ENCODE results near the gene STIM2. TPM values are rescaled to one million over a fixed set of nuclear protein-coding genes. Genes with fewer than 3 reads are reported as not detected.

STIM2 gene
- total RNA-seq, 1 donor from 2014 or later = 14.0 TPM

DNA sequence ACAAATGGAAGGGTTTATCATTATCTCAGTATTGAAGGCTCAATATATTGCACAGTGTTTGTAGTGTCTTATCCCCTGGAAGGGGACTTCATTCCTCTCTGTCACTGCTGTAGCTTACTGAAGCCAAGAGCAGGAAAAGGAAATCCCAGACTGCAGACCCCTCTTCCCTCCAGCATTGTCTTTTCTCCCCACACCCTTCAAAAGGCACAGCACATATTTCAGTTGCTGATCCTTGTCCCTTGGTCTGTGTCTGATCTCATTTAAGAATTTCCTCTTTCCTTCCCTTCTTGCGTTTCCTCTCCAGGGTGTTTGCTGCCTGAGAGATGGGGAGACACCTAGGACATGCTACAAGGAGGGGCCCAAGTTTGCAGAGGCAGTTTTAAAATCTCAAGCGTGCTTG lies 40.1 kb downstream of the STIM2 start:
- DNase-seq (ENCODE audit: low spot score) = no peak

DNA sequence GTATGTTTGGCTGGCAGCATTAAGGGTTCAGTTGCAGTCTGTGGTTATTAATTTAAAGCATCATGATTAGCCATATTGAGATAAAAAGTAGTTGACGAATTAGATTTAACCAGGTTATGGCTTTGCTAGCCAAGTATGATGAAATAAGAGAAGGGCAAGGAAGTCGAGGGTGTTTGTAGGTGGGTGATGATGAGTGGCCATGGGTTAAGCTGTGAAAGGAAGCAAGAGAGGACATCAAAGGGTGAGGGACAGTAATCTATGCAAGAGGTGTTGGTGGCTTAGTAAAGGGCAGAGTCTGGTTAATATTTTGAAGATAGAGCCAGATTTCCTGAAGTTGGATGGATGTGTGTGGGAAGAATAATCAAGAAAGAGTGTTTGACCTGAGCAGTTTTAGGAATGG lies 44.5 kb downstream of the STIM2 start:
- DNase-seq (ENCODE audit: low spot score) = no peak

DNA sequence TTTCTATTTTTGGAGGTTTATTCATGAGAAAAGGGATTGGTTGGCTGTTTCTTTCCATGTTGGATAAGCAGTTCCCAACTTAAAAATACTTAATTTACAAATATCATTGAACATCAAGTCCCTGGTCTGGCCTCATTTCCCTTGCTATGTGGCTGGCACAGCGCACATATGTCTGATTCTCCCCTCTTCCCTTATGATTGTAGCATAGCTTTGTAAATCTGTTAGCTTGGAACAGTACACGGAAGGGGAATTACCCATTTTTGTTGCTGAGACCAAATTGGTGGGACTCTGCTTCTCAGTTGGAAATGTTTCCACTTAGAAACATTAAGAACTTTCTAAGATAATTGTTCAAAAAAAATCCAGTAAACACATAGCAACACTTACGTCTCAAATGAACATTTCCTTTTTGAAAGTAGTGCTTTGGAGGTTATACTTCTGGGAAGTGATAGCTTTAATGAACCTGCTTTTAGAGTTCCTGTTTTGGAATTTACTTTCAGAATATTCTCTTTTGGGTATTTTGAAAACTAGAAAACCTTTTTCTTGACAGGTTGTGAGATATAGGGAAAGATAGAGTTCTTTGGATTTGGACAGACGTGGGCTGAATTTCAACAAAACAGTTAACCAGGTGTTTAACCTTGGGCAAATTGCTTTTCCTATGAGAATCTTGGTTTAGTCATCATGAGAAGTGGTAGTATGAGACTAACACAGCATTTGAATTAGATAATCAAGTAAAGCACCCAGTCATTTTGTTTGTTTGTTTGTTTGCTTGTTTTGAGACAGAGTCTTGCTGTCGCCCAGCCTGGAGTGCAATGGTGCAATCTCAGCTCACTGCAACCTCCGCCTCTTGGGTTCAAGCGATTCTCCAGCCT lies 47.3 kb downstream of the STIM2 start:
- DNase-seq (ENCODE audit: low spot score) = no peak

DNA sequence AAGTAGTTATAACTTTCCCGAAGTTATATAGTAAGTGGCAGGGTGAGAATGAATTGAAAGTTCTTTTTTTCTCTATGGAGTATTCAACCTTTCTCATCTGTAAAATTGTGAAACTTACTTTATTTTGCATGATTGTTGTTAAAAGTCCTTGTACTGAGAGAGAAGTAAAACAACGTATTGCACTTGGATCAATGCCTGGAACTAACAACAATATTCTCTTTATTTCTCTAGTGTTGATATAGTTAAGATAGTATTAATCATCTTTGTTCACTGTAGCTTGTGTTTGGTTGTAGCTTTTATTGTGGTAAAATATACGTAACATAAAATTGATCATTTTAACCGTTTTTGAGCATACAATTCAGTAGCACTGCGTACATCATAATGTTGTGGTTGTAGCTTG lies 48.7 kb downstream of the STIM2 start:
- DNase-seq (ENCODE audit: low spot score) = no peak

DNA sequence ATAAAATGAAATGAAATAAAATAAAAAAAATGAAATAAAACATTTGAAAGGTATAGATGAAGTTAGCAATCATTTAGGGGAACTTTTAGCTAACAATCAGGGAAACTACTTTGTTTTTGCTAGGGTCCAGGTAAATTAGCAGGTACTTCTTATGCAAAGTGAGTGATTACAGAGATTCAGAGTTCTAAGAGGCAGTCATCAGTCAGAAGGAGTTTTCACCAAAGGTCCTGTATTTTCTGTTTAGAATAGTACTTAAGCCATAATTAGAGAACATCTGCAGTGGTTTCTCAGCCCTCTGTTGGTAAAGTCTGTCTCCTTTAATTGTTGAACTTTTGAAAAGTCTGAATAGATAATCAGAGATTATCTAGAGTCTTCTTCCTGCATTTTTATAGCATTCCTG lies 50.6 kb downstream of the STIM2 start:
- no peak for DNase-seq (ENCODE audit: low spot score)

DNA sequence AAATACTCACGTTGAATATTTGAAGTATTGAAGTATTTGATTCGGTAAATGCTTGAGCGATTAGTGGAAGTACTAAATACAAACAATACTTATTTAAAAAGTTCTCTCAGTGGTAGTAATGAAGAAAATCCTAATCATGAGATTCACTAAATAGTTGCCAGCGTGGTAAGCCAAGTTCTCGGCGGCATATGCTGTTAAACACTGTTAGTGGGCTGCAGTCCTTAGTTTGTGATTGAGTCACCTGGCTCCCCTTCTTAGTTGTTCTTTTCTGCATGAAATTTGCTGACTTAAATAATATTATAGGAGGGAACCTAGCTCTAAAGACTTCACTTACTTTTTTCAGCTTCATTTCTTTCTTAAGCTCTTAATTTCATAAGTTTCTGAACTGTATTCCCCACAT lies 51.4 kb downstream of the STIM2 start:
- DNase-seq (ENCODE audit: low spot score) = no peak

DNA sequence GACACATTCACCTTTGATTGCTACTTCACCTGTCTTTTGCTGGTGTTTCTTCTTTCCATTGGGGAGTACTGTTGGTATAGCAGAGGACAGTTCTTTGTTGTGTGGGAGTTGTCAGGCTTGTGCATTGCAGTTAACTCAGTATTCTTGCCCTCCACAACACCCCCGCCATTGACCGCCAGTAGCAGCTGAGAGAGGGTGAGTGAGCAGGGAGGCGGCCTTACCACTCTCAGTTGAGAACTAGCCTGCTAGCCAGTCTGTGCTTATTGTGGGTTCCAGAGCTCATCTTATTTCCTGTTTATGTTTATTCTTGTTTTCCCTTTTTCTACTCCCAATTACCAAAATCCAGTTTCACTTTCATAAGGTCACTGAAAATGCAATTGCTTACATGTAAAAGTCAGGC lies 52.2 kb downstream of the STIM2 start:
- DNase-seq (ENCODE audit: low spot score) = no peak

DNA sequence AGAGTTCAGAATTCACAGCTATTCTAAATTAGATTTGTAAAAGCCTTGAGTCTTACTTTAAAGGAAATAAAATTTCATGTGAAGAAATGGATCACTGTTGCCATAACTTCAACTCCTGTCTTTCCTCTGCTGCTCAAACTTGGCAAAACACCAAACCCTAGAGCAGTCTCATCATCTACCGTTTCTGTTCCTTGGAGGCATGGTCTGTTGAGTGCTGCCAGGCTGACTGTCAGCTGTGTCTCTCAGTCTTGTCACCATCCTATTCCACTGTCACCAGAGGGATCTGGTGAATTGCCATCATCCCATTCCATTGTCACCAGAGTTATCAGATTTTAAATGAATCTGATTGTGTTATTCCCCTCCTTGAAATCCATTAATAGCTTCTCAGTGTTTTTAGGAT lies 55.6 kb downstream of the STIM2 start:
- DNase-seq (ENCODE audit: low spot score) = no peak

DNA sequence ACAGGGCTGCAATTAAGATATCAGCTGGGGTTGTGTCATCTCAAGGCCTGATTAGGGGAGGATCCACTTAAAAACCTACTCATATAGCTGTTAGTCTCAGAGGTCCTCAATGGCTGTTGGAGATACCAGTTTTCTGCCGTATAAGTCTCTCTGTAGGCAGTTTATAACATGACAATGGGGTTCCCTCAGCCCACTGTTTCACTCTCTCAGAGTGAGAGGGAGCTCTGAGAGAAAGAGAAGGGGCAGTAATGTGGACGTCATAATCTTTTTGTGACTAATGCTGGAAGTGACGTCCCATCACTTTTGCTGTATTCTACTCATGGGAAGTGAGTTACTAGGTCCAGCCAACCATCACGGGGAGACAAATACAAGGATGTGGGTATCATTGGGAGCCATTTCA lies 70.3 kb downstream of the STIM2 start:
- no peak for DNase-seq (ENCODE audit: low spot score)

DNA sequence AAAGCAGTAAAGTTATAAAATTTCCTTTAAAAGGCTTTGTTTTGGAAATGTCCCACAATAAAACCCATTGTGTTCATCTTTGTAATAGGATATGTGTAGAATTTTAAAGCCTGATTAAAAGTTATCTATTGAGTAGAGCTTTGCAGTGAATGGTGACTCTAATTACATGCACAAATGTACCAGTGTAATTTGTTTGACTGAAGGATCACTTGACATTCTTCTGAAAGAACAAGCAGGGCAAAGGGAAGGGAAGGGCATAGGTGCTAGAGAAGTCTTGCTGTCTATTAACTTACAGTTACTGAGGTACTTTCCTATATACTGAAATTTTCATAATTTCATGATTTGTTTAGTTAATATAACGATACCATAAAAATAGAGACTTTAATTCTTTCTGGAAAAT lies 70.8 kb downstream of the STIM2 start:
- DNase-seq (ENCODE audit: low spot score) = no peak

DNA sequence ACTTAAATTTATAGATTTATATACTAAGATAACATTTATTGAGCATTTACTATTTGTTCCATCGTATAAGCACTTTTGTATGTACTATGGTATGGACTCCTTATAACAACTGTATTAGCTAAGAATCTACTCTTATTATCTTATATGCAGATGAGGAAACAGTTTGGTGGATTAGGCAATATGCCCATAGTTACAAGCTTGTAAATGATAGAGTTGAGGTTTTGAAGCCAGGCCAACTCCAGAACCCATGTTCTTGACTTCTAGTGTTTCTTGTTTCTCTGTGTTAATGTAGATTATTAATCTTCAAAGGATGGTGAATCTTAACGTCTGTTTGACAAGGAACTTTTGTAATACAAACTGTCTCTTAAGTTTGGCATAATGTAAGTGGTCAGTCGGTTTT lies 71.3 kb downstream of the STIM2 start:
- DNase-seq (ENCODE audit: low spot score) = no peak

DNA sequence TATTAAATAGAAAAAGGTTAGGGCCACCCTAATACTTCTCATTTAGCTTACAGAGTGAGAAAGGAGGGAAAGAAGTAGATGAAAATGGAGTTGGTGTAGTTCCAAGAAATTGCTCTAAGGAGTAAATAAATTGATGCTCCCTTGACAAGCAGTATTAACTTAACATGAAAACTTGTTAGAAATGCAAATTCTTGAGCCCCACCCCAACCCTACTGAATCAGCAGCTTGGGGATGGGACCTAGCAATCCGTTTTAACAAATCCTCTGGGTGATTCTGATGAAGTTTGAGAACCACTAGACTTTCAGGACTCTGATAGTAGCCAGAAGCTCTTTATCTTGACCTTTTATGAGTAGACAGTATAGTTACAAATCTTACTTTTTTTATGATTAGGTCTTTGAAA lies 74.8 kb downstream of the STIM2 start:
- DNase-seq (ENCODE audit: low spot score) = peak; percentile 15

DNA sequence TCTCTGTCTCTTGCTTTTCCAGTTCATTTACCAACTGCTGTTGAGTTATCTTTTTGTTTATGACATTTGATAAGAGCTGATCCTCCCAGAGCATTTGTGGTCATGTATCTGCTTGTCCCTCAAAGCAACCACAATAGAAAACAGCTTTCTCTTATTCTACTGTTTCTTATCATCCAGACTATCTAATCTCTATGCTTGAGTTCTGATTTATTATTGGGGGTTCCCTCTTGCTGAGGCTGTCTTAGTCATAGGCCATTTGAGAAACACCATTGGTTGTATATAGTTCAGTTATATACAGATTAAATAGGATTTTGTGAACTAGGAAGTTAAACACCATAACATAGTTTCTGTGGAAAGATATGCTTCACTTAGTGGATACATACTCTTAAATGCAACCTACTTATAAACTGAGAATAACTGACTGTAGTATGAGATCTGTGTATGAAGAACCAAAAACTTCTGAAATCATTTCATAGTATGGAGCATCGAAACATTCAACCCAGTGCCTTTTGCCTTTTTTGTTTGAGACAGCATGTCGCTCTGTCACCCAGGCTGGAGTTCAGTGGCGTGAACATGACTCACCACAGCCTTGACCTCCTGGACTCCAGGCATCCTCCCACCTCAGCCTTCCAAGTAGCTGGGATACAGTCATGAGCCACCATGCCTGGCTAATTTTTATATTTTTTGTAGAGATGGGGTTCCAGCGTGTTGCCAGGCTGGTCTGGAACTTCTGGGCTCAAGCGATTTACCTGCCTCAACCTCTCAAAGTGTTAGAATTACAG lies 75.8 kb downstream of the STIM2 start:
- peak; percentile 60 for DNase-seq (ENCODE audit: low spot score)

DNA sequence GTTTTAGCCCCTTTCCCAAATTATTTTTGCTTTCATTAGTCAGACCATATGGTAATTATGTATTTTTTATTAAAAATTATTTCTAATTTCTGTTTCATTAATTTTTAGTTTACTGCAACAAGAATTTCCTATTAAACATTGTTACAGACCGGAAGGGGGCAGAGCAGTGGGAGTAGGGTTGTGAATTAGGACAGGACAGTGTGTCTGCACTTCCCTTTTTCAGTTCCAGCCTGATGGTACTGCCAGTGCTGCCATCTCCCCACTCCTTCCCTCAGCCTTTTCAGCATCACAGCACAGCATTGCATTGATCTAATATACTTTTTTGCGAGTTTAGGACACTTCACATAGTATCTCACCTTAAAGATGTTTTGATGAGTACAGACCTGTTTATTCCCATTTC lies 76.5 kb downstream of the STIM2 start:
- no peak for DNase-seq (ENCODE audit: low spot score)

DNA sequence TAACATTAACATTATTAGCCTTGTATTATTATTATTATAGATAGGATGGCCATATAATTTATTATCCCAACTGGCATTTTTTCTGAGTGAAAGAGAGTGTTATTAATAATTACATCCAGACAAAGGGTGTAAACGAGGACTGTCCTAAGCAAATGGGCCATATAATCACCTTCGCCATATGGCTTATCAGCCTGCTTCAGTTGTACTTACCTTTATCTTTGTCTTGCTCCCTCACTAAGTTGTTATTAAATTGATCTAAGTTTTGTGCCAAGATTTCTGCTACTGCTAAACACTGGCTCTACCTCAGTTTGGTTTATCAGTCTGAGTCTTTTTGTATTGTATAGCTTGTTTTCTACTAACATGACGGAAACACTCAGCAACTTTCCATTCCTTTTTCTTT lies 76.9 kb downstream of the STIM2 start:
- no peak for DNase-seq (ENCODE audit: low spot score)

DNA sequence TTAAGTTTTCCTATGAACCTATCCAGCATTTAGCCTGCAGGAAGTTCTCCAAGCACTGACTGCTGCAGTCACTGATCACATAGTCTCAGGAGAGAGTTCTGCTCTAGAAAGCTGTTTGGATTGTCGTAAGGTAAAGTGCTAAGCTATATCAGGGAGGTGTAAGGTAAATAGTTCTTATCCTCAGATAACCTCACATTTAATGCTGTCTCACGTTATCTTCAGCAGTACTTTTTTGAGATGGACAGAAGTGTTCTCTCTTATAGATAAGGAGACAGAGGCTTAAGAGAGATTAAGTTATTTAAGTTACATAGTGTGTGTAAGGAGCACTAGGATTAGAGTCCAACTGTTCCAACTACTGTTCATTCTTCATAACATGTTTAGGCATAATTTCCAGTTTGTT lies 77.9 kb downstream of the STIM2 start:
- no peak for DNase-seq (ENCODE audit: low spot score)

DNA sequence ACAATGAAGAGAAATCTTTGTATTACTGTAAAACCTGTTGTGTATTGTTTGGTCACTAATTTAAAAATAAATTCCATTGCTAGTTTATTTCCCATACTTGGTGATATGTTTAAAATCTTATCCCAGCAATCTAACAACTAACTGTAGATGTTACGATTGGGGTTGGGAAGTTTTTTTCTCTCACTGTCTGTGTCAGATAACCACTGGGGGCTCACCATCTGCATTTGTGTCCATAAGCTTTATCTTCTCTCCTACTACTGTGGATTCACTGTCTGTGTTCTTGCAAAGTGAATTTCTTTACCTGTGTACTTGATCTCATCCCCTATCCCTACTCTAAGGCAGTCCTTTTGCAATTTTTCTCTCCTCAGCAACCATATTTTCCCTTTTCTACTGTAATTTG lies 81.3 kb downstream of the STIM2 start:
- DNase-seq (ENCODE audit: low spot score) = no peak

DNA sequence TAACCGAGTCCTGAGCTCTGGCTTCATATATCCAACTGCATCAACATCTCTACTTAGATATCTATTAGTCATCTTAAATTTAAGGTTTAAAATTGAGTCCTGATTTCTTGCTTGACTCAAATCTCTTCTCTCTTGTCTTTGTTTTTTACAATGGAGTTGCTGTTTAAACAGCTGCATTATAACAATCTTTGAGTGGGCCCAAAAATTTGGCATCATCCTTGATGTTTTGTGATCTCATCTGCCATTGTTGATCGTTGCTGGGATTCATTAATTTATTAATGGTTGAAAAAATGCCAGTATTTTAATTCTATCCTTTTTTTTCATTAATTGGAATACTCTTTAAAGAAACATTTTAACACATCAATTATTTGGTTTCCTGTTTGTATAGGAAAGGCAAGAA lies 82.2 kb downstream of the STIM2 start:
- no peak for DNase-seq (ENCODE audit: low spot score)

DNA sequence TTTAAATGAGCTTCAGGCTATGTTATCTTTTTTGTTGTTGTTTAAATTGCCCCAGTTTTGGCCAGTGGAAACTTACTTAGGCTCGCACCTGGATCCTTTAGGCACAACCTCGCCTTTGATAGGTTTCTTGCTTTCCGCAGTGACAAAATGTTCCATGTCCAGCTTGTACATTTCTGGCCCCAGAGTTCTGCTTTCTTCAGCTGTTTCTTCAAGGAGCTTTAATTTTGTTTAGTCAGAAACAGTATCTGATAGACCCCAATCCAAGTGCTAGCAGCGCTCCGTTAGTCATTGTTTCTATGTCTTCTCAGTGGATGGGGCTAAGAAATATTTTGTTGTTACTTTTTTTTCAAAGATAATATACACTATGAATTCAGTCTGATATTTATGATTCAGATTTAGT lies 82.8 kb downstream of the STIM2 start:
- DNase-seq (ENCODE audit: low spot score) = no peak

DNA sequence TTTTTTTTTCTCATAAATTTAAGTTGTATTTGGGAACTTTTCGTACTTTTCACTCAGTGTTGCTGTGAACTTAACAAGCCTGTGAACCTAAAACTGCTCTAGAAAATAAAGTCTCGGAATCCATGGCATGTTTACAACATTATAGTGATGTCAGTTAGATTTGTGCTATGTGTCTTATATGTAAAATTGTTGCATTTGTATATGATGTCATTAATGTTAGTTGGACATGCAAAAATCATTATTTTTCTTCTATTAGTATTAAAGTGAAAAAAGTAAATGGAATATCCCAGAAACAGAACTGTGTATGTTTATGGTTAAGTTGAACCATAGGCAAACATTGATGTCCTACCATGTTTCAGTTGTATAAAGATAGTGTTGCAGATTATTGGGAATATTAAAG lies 85.2 kb downstream of the STIM2 start:
- no peak for DNase-seq (ENCODE audit: low spot score)

DNA sequence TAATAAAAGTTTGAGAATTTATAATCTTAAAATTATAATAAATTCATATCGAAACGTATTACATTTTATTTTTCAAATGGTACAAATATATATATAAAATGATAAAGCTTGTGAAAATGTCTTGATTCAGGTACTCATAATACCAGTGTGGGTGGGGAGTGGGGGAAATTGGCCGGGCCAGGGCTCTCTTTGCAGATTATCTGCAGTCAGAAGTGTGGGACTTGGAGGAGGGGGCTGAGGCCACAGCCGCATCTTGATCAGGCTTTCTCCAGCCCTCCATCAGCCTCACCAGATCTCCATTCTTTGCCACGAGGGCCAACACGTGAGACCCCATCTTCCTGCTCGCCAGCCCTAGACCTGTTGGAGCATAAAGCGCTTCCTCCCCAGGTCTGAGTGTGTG lies 86.7 kb downstream of the STIM2 start:
- no peak for DNase-seq (ENCODE audit: low spot score)

DNA sequence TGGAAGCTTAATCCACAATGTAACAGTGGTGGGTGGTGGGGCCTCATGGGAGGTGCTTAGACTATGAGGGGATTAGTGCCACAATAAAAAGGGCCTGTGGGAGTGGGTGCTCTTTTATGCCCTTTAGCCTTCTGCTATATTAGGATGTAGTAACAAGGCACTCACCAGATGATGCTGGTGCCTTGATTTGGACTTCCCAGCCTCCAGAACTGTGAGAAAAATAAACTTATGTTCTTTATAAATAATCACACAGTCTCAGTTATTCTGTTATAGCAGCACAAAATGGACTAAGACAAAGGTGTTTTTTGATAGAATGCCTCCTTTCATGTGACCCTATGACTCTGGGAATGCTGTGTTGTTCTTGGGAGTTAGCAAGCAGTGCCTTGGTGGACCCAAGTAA lies 89.8 kb downstream of the STIM2 start:
- DNase-seq (ENCODE audit: low spot score) = no peak

DNA sequence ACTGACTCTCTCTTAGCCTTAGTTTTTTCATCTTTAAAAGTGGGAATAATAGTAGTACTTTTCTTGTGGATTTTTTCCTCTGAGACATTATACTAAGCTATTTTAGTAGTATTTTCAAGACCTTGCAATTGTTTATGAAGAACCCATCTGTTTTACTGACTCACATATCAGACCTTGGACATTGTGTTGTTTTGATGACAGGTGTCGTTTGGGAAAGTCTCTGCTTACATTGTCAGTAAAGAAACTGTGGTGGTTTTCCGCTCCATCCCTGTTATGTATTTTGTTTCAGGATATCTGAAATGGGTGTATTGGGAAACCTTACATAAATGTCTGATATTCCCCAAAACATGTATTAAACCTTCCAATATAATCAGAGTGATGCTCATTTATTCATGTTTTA lies 92.2 kb downstream of the STIM2 start:
- no peak for DNase-seq (ENCODE audit: low spot score)

All from umbilical cord (tissue), 2 donors.